Dermis lymphatic vessel endothelial cell (primary cell): Measurements from ENCODE around the gene BSN. TPM values are rescaled to one million over a fixed set of nuclear protein-coding genes. Genes with fewer than 3 reads are reported as not detected.

Source experiments
- total RNA-seq: library from RNA; depleted of rRNA; stranded (reverse); fragments of >200 nt; gene quantifications from 2 replicates; pipeline ENCODE4 v1.2.1, GENCODE V29; 2014

Gene BSN
- under 0.01 and 0.09 TPM in 2 replicates for total RNA-seq

DNA sequence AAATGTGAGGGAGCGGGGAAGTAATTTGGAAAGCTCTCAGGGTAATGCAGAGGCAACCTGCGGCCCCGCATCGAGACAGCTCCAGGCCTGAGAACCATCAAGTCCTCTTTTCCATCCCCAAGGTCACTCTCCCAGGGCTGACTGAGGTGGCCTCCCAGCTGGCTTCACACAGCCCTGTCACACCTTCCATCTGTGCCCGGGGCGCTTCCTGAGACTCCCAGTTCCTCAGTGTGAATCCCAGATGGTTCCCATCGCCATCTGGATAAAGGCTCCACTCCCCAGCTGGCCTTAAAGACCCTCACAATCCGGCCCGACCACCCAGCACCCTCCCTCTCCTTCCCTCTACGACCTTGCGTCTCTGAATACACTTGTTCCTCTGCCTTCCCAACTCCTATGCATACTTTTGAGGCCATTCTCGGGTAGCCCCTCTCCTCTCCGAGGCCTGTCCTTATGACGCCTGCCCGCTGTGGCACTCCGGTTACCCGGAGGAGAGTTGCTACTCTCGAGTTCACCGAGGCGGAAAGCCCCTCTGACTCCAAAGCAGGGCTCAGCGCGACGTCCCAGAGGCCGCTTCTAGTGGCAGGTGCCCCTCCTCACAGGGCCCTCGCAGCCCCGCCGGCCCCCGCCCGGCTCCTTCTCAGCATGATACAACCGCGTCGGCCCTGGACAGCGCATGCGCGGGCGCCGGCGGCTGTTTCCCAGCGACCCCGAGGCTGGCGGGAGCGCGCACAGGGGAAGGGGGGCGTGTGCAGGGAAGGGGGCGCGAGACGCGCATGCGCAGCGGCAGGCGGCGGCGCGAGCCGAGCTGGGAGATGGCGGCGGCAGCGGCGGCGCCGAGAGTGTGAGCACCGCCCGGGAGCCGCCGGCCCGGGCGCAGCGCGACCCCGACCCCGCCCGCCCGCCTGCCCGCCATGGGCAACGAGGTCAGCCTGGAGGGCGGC, at the start of gene BSN:
BSN (plus strand) TSS at position 786 of the 941 bp plus-strand sequence; CDS start at position 912, 126 bp downstream.

DNA sequence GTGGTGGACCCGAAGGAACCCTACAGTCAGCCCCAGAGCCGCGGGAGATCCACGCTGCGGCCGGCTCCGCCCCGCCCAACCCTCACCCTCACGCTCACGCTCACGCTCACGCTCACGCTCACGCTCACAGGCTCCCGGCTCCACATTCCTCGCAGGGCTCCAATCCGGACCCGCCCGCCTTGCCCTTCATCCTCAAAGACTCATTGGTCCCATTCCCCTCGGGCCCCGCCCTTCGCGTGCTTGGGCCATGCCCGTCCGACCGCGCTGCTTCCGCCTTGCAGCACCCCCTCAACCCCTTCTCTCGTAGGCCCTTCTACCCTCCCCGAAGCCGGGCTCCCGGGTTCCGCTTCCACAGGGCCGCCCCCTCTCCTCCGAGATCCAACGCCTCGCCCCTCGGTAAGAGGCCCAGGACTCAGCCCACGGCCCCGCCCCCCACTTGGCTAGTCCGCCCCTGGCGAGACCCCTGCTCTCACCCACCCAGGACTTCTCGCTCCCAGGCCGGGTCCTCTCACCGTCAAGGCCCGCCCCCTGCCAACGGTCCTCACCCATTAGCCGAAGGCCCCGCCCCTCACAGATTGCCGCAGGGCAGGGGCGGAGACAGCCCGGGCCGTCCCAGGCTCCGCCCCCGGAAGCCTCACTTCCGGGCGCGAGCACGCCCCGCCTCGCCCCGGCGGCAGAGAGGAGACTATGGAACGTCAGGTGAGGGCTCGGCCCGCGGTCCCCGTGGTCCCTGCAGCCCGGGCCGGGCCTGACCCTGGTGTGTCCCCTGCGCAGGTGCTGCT, 119.6 kb downstream of the BSN start, which contains the start of gene APEH:
APEH (plus strand) TSS at position 637 of the 782 bp plus-strand sequence; CDS start at position 688, 51 bp downstream.

GRCh38 chr3:49689046-49689907, 135.0 kb downstream of the BSN start, which contains the start of the genes MST1 and RNF123:
Gene MST1, minus strand, starts transcription at chr3:49689474. Its CDS starts 783 bp downstream, at chr3:49688691.
Gene RNF123, plus strand, starts transcription at chr3:49689557. Its CDS starts 1,609 bp downstream, at chr3:49691166.

GRCh38 chr3:49719214-49719884, 165.1 kb downstream of the BSN start, which contains the start of gene AMIGO3:
Gene AMIGO3, minus strand, starts transcription at chr3:49719684. Its CDS starts 219 bp downstream, at chr3:49719465.

Other genes starting within 250 kb of the BSN start
- gene USP4, start 214.4 kb upstream of the BSN start, total RNA-seq = 21.1 and 25.3 TPM in 2 replicates
- gene GPX1, start 196.1 kb upstream of the BSN start, total RNA-seq = 462 and 501 TPM in 2 replicates
- 602 and 608 TPM in 2 replicates for gene RHOA, start 142.5 kb upstream of the BSN start, total RNA-seq
- 13.1 and 25.5 TPM in 2 replicates for gene TCTA, start 142.1 kb upstream of the BSN start, total RNA-seq
- gene AMT, start 132.0 kb upstream of the BSN start, total RNA-seq = 0.09 and 0.43 TPM in 2 replicates
- 4.9 and 6.6 TPM in 2 replicates for gene NICN1, start 125.2 kb upstream of the BSN start, total RNA-seq
- gene DAG1, start 84.2 kb upstream of the BSN start, total RNA-seq = 21.1 and 32.3 TPM in 2 replicates
- gene APEH, start 119.9 kb downstream of the BSN start, total RNA-seq = 64.6 and 114 TPM in 2 replicates
- 1.8 and 2.2 TPM in 2 replicates for gene MST1, start 135.0 kb downstream of the BSN start, total RNA-seq
- 20.5 and 22.5 TPM in 2 replicates for gene RNF123, start 135.1 kb downstream of the BSN start, total RNA-seq
- not detected in 2 replicates for gene AMIGO3, start 165.2 kb downstream of the BSN start, total RNA-seq
- gene GMPPB, start 169.5 kb downstream of the BSN start, total RNA-seq = 15.7 and 25.6 TPM in 2 replicates
- 47.9 and 55.3 TPM in 2 replicates for gene IP6K1, start 232.1 kb downstream of the BSN start, total RNA-seq
- not detected in 2 replicates for gene CDHR4, start 245.4 kb downstream of the BSN start, total RNA-seq
- gene INKA1, start 248.8 kb downstream of the BSN start, total RNA-seq = 17.3 and 17.6 TPM in 2 replicates